T-helper 17 cell (primary cell): Measurements from ENCODE around the gene SLC25A22. TPM values are rescaled to one million over a fixed set of nuclear protein-coding genes. Genes with fewer than 3 reads are reported as not detected.
A peak's percentile ranks its signal among the peaks of the same experiment; 100 is the strongest.

Source experiments
- ATAC-seq: fragments of 150-1000 bp; cut with Tn5 transposase; 2 replicates; pipeline ENCODE4 v1.10.0; 2021; ENCODE audit warnings: mild to moderate bottlenecking, moderate library complexity
- DNase-seq, 3 donors: peaks; one replicate each; pipeline versions ENCODE4 v3.0.0 to v3.0.0-alpha.2; 2020 to 2021
- H3K9me3 ChIP-seq: one replicate; pipeline ENCODE4 v1.7.0; 2013; ENCODE audit warnings: low read length, mild to moderate bottlenecking; ENCODE audit not compliant: control insufficient read depth, poor library complexity, severe bottlenecking
- H3K27ac Mint-ChIP-seq: one replicate; pipeline ENCODE4 v1.8.0; 2022; ENCODE audit warnings: mild to moderate bottlenecking, moderate library complexity, mixed read lengths
- H3K27me3 Mint-ChIP-seq: one replicate; pipeline ENCODE4 v1.8.0; 2022; ENCODE audit warnings: mixed read lengths
- H3K36me3 Mint-ChIP-seq: one replicate; pipeline ENCODE4 v1.8.0; 2022; ENCODE audit warnings: low read depth, mixed read lengths
- H3K4me1 Mint-ChIP-seq: one replicate; pipeline ENCODE4 v1.8.0; 2022; ENCODE audit warnings: mild to moderate bottlenecking, mixed read lengths
- H3K4me3 Mint-ChIP-seq: one replicate; pipeline ENCODE4 v1.8.0; 2022; ENCODE audit warnings: mild to moderate bottlenecking, moderate library complexity, mixed read lengths
- total RNA-seq, 4 donors: library from RNA in 2 of 4; stranded (reverse) in 2 of 4; gene quantifications; one replicate each; pipeline ENCODE4 v1.2.3 and lab custom pipeline; 2022 to 2026

The SLC25A22 gene
- total RNA-seq, 2 donors from 2014 or later = 16.4 to 20.3 TPM

GRCh38 chr11:747158-748006 is 50.7 kb downstream of the SLC25A22 start, which contains the start of gene TALDO1:
Gene TALDO1, plus strand, starts transcription at chr11:747464. Its CDS starts 18 bp downstream, at chr11:747482.
- H3K27me3 Mint-ChIP-seq = no peaks in the 10 kb centered on the region
- peak; percentile 58 to 79 (median 76) for DNase-seq
- peak within 1 kb of the TSS; percentile 86 for H3K4me3 Mint-ChIP-seq
- peak within 1 kb of the TSS; percentile 74 for H3K27ac Mint-ChIP-seq
- peak; percentile 88 for ATAC-seq
- peaks cover 8% of the 10 kb centered on the region for H3K4me1 Mint-ChIP-seq
- no peaks in the 10 kb centered on the region for H3K36me3 Mint-ChIP-seq
- H3K9me3 ChIP-seq = no peaks in the 10 kb centered on the region

- Mint-ChIP-seq H3K4me1 (peaks cover 8% of the 10 kb centered on the region), H3K27ac (no peak overlapping the region), H3K27me3 (no peaks in the 10 kb centered on the region), H3K36me3 (no peaks in the 10 kb centered on the region), H3K4me3 (peak overlapping the region; percentile 86)
- no peaks in the 10 kb centered on the region for H3K9me3 ChIP-seq
- DNase-seq (no peak), ATAC-seq (peak; percentile 59)
Measured at GRCh38 chr11:746289-747157, 51.6 kb downstream of the SLC25A22 start.

- no peak for DNase-seq
- Mint-ChIP-seq H3K4me3 (no peak overlapping the region), H3K27ac (no peak overlapping the region), H3K4me1 (peaks cover 8% of the 10 kb centered on the region), H3K27me3 (no peaks in the 10 kb centered on the region), H3K36me3 (no peaks in the 10 kb centered on the region)
- no peak for ATAC-seq
- no peaks in the 10 kb centered on the region for H3K9me3 ChIP-seq
Measured at GRCh38 chr11:745428-745827, 52.7 kb downstream of the SLC25A22 start.

- ATAC-seq (no peak), DNase-seq (no peak)
- Mint-ChIP-seq H3K36me3 (peaks cover 3% of the 10 kb centered on the region), H3K4me3 (no peak overlapping the region), H3K27ac (no peak overlapping the region), H3K4me1 (peaks cover 7% of the 10 kb centered on the region), H3K27me3 (no peaks in the 10 kb centered on the region)
- H3K9me3 ChIP-seq = no peaks in the 10 kb centered on the region
Measured at GRCh38 chr11:742571-743201, 55.4 kb downstream of the SLC25A22 start.

- no peak for DNase-seq
- no peaks in the 10 kb centered on the region for H3K9me3 ChIP-seq
- no peak for ATAC-seq
- Mint-ChIP-seq H3K4me3 (no peak overlapping the region), H3K36me3 (peaks cover 3% of the 10 kb centered on the region), H3K27ac (no peak overlapping the region), H3K4me1 (peaks cover 13% of the 10 kb centered on the region), H3K27me3 (no peaks in the 10 kb centered on the region)
Measured at GRCh38 chr11:742156-742546, 55.9 kb downstream of the SLC25A22 start.

Other genes starting within 250 kb of the SLC25A22 start
- gene LMNTD2, start 237.5 kb downstream of the SLC25A22 start, total RNA-seq = 1 to 10 TPM; 3.8 to 6.0 TPM
- gene RASSF7, start 237.3 kb downstream of the SLC25A22 start, total RNA-seq = 10 to 100 TPM; 24.6 to 29.4 TPM
- gene PHRF1, start 221.8 kb downstream of the SLC25A22 start, total RNA-seq = 10 to 100 TPM; 36.7 to 44.8 TPM
- 10 to 100 TPM; 40.3 to 44.0 TPM for gene IRF7, start 182.3 kb downstream of the SLC25A22 start, total RNA-seq
- not detected for gene CDHR5, start 173.3 kb downstream of the SLC25A22 start, total RNA-seq
- gene SCT, start 171.1 kb downstream of the SLC25A22 start, total RNA-seq = not detected
- under 1 TPM; 0.40 to 0.89 TPM for gene DRD4, start 161.0 kb downstream of the SLC25A22 start, total RNA-seq
- 10 to 100 TPM; 55.3 to 77.1 TPM for gene DEAF1, start 103.1 kb downstream of the SLC25A22 start, total RNA-seq
- 10 to 100 TPM; 20.8 to 21.3 TPM for gene TMEM80, start 102.5 kb downstream of the SLC25A22 start, total RNA-seq
- gene EPS8L2, start 92.0 kb downstream of the SLC25A22 start, total RNA-seq = 10 to 100 TPM in 1 of 2 donors, 1 to 10 TPM in 1; 6.8 to 11.7 TPM
- 100 to 1,000 TPM in 1 of 2 donors, 10 to 100 TPM in 1; 60.4 to 102 TPM for gene TALDO1, start 50.8 kb downstream of the SLC25A22 start, total RNA-seq
- 10 to 100 TPM; 36.7 to 44.3 TPM for gene GATD1, start 20.8 kb downstream of the SLC25A22 start, total RNA-seq
- gene CEND1, start 8.2 kb downstream of the SLC25A22 start, total RNA-seq = under 1 TPM in 1 of 2 donors, not detected in 1; 0.63 TPM
- gene PIDD1, start 7.0 kb upstream of the SLC25A22 start, total RNA-seq = 10 to 100 TPM; 26.8 to 29.7 TPM
- gene RPLP2, start 11.7 kb upstream of the SLC25A22 start, total RNA-seq = 1,000 to 10,000 TPM; 4,178 to 4,199 TPM
- gene PNPLA2, start 20.6 kb upstream of the SLC25A22 start, total RNA-seq = 100 to 1,000 TPM; 178 to 182 TPM
- gene CRACR2B, start 29.6 kb upstream of the SLC25A22 start, total RNA-seq = 1 to 10 TPM in 1 of 2 donors, under 1 TPM in 1; 0.47 to 1.0 TPM
- gene CD151, start 34.7 kb upstream of the SLC25A22 start, total RNA-seq = 10 to 100 TPM; 54.9 to 67.3 TPM
- 10 to 100 TPM; 38.5 to 40.5 TPM for gene POLR2L, start 44.2 kb upstream of the SLC25A22 start, total RNA-seq
- 1 to 10 TPM; 2.1 to 3.0 TPM for gene TSPAN4, start 44.6 kb upstream of the SLC25A22 start, total RNA-seq
- gene CHID1, start 112.5 kb upstream of the SLC25A22 start, total RNA-seq = 10 to 100 TPM; 23.4 to 28.8 TPM
- gene AP2A2, start 127.6 kb upstream of the SLC25A22 start, total RNA-seq = 10 to 100 TPM; 71.1 to 74.0 TPM
- not detected for gene MUC6, start 238.4 kb upstream of the SLC25A22 start, total RNA-seq